PC-3 (cell line): ENCODE results near the gene HRH3.

Source experiments
- CTCF ChIP-seq: fragments of 300-600 bp; sonication (generic); conservative IDR thresholded peaks from 2 replicates; pipeline ENCODE4 v1.5.1; 2017; ENCODE audit warnings: antibody characterized with exemption, low read depth, mild to moderate bottlenecking, low read length
- EZH2 ChIP-seq: fragments of 300-600 bp; sonication (generic); IDR thresholded peaks from one replicate; pipeline ENCODE4 v1.6.1; 2017; ENCODE audit warnings: antibody characterized with exemption, mild to moderate bottlenecking, low read length; ENCODE audit not compliant: unreplicated experiment
- EZH2phosphoT487 ChIP-seq: fragments of 300-600 bp; sonication (generic); IDR thresholded peaks from 2 replicates; pipeline ENCODE4 v1.6.1; 2018; ENCODE audit warnings: mild to moderate bottlenecking, antibody characterized with exemption, low read length, borderline replicate concordance

DNA sequence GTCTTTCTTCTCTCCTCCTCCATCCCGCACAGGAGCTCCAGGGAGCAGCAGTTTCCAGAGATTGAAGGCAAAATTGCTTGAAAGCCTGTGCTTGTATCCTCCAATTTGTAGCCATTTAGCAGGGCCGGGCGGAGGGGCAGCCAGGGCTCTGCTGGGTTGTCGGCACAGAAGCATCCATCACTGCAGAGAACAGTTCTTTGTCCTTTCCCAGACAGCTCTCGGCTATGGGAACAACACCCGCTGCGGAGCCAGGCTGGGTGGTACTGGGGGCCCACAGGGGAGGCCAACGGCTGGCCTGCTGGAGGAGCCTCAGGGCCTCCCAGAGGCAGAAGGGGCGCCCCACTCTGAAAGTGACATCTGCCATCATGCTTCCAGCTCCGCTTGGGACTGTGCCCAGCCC is 7.8 kb downstream of the HRH3 start:
- TF ChIP-seq CTCF: no peak
- TF ChIP-seq EZH2phosphoT487: no peak
- TF ChIP-seq EZH2: no peak
